GM18498 (cell line): ENCODE results near the gene DSTYK.
A peak's percentile ranks its signal among the peaks of the same experiment; 100 is the strongest.

ENCODE experiments used
- ATAC-seq: cut with Tn5 transposase; IDR thresholded peaks from one replicate; pipeline ENCODE4 v1.9.1; 2021; ENCODE audit warnings: mild to moderate bottlenecking, moderate library complexity; ENCODE audit not compliant: unreplicated experiment

Gene DSTYK

DNA sequence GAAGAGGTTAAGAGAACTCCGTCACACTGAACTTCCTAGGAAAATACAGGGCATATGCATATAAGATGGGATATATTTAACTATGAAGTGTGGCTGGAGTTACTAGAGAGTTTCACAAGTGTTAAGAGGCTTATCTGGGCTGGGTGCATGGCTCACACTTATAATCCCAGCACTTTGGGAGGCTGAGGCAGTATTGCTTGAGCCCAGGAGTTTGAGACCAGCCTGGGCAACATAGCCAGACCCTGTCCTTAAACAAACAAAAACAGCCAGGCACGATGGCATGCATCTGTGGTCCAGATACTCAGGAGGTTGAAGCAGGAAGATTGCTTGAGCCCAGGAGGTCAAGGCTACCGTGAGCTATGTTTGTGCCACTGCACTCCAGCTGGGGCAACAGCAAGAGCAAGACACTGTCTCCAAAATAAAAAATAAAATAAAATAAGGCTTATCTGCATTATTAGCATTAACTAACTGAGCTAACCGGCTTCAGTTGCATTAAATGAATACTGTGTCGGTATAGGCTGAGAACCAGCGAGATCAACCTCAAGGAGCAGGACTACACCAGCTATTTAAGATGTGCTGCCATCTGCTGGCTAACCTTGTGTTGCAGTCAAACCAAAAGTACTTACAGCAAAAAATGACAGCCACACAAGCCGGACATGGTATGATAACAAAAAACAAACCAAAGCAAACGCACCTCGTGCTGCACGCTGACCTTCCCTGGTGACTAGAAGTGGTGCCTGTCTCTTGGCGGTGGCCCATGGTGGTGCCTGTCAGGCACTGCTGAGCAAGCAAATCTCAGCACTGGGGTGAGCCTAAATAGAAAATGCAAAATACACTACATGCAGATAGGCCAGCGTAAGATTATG is 70.0 kb downstream of the DSTYK start:
- ATAC-seq: peak; percentile 65

DNA sequence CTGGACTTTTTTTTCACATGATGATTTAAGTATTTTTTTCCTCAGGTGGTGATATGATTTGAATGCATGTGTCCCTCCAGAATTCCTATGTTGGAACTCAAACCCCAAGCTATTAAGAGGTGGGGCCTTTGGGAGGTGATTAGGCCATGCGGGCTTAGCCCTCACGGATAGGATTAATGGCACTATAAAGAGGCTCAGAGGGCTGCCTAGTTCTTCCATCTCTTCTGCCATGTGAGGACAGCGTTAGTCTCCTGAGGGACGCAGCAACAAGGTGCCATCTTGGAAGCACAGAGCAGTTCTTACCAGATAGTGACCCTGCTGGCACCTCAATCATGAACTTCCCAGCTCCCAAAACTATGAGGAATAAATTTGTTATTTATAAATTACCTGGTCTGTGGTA is 71.4 kb downstream of the DSTYK start:
- no peak for ATAC-seq

DNA sequence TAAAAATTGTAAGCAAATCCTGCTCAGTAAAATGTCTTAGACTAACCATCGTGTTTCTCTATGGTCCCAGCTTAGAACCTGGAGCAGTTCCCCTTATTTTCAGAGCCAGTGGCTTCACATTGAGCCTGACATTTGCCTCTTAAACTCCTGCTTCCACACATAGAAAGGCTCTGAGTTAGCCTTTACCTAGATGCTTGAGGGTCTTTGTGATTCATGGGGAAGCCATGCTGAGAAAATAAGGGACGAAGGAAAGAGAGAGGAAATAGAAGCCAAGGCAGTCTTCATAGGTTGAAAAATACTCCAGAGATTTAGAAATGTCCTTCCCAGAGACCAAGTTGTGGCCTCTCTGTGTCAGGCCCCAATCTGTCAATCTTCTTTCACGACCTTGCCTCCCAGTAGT is 73.6 kb downstream of the DSTYK start:
- no peak for ATAC-seq

DNA sequence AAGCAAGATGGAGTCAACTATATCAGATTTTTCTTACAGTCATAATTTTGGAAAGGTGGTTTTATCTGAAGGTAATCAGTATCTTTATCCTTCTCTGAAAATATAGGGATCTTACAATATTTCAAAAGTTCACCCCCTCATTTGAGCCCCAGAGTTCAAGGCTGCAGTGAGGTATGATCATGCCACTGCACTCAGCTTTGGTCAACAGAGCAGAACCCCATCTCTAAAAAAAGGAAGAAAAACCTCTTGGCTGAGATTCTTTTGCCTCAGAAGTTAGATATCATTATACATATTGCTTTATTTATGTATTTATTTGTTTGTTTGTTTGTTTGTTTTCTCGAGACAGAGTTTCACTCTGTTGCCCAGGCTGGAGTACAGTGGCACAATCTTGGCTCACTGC is 78.2 kb downstream of the DSTYK start:
- no peak for ATAC-seq

DNA sequence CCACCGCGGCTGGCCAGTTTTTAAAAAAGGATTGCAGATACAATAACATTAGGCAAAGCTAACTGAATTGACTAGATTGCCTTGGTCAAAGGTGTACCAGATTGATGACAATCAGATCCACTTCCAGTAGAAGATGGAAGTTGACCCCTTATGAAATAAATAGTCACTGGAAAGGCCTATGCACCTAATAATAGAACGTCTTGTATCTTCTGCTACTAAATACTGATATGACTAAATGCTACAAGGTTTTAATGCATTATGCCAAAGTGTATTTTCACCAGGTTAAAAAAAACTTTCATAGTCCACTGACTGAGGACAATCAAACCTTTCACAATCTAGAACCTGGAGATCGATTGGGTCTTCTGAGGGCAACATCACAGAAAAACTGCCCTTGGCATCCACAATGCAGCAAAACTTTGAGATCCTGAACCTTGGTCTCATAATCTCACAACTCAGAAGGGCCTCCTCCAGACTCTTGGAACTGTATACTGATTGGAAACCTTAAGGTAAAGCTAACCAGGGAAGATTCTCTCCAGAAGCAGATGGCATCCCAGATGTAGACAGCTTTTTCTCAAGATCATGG is 82.0 kb downstream of the DSTYK start:
- no peak for ATAC-seq

DNA sequence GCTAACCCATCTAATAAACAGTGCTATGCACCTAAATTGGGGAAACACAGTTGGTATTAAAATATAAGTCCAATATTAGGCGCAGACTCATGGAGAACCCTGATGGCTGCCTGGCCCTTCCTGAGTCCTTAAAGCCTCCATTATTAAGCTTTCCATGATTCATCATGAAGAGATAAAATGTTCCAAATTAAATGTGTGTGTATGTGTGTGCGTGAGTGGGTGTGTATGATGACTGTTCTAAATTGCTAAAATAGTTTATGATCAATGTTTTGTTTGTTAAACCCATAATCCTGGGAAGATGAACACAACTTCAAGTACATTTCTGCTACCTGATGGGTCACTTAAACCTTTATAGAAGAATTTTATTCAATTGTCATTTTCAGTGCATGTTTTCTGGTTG is 83.5 kb downstream of the DSTYK start:
- ATAC-seq: no peak

DNA sequence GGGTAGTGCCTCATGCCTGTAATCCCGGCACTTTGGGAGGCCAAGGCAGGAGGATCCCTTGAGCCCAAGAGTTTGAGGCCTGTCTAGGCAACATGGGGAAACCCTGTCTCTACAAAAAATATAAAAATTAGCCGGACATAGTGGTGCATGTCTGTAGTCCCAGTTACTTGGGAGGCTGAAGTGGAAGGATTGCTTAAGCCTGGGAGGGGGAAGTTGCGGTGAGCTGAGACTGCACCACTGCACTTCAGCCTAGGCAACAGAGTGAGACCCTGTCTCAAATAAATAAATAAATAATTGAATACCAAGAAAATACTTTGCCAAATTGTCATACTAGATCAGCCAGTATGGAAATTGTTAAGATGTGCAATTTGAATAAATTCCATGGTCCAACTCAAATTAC is 83.9 kb downstream of the DSTYK start:
- ATAC-seq: no peak

DNA sequence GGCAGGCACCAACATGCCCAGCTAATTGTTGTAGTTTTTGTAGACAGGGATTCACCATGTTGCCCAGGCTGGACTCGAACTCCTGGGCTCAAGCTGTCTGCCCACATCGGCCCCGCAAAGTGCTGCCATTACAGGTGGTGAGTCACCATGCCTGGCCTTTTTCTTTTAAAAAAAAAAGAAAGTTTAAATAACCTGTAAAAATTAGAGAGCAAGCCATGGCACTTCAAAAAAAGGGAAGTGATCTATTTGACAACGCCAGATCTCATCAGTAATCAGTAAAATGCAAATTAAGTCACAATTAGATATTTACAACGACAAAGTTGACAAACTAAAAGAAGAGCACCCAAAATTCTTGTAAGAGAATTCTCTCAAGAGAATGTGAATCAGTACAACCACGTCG is 86.8 kb downstream of the DSTYK start:
- ATAC-seq: no peak

DNA sequence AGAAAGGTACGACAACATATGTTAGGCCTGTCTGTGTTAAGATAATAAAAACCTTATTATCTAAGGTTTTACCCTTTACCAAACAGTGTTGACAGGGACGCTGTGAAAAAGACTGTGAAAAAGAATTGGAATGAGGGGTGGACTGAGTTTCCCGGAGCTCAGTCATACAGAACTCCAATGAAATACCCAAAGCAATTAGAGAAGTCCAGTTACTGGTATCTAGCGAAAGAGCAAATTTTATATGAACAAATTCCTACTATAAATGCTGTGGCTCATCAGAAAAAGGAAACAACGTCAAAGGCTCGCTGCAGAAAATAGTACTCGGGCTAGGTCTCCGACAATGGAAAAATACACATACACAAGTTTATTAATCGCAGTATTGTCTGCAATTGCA is 89.0 kb downstream of the DSTYK start:
- ATAC-seq: peak; percentile 13

DNA sequence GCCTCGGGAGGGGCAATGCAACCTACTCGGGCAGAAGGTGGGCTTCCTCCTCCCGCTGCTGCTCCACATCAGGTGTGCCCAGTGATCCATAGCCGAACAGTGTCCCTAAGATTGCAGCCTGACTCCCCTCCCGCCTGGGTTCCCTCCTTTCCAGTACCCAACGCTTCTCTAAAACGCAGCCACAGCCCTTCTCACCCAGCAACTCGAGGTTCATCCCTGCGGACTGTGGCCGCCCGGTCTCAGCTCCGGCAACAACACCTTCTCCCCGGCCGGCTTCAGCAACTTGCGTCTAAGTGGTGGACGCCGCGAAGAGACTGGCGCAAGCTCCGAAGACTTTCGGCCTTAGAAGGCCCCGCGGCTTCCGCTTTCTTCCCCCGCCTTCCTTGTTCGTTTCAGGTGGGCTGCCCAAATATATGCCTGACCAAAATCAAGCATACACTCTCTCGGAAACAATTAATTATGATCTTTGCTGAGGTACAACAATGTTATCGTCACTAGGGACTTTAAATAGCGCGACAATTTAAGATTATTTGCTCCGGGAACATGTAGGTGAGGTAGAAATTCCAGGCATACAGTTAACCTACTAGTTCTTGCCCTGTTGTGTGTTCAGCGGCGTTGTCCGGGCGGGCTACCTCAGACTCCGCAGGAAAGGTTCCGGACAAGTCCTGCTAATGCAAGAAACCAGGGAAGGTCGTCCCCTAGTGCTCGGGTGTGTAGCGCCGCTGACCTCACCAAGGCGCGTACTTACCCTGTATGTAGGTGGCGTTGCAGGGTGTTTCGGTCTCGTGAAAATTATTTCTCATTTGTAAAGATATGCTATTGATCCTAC is 89.6 kb downstream of the DSTYK start, which contains the start of gene RBBP5:
TSS of gene RBBP5 (minus strand) at position 319 of the 829 bp plus-strand sequence. CDS start at position 214, 105 bp downstream.
- ATAC-seq: peak; percentile 91

DNA sequence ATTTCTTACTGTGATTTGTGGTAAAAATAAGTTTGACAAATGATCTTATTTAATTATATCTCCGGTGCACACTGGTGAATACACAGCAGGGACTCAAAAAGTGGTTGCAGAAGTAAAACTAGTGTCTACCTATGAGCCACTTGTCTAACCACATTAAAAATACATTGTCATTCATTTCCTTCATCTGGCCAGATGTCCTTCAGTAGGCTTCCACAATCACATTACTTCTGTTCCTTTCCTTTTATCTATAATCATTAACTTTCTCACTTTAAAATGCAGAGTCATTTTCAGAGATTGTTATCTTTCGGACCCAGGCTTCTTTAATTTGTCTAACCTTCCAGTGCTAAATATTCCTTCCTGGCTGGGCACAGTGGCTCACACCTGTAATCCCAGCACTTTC is 92.8 kb downstream of the DSTYK start:
- ATAC-seq: no peak

DNA sequence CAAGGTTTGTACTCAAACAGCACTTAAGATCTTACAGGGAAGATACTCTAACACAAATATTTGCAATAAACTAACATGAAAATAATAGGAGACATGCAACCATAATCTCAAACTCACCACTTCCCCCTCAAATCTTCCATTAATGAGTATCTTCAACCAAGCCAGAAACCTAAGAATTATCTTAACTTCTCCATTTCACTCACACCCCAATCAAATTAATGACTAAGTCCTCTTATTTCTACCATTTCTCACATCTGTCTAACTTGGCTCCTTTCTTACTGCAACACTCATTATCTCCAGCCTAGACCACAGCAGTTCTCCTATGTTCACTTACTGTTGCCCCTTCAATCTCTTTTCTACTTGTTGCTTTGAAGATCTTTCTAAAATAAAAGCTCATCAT is 100.1 kb downstream of the DSTYK start:
- ATAC-seq: no peak

DNA sequence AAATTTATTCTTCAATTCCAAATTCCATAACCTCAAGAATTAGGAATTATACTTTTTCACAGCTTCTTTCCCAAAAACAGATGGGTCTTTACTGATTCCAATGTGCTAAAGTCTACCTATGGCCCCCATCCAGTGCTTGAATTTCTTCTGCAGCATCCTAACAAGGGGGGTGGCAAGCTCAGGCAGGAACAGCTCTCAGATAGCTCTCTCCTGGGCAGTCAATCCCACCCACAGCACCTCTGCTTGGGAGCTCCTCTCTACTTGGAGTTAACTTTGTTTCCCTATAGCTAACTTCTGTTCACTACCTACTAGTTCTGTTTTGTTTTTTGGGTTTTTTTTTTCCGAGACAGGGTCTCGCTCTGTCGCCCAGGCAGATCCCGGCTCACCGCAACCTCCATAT is 101.8 kb downstream of the DSTYK start:
- no peak for ATAC-seq

DNA sequence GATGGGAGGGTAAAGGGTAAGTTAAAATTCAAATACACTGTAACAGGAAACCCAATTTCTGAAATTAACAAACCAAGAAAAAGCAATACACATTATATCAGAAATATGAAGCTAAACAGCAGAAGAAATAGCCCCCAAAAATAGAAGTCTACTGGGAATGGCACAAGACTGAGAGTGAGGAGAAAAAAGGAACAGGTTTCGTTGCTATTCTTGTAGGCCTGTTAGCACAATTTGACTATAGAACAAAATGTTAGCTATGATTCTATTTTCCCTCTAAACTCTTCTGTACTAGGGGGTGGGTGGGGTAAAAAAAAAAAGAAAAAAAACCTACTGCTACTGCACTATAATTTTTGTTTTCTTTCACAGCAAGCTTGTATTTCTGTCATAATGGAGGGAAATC is 102.2 kb downstream of the DSTYK start:
- no peak for ATAC-seq

DNA sequence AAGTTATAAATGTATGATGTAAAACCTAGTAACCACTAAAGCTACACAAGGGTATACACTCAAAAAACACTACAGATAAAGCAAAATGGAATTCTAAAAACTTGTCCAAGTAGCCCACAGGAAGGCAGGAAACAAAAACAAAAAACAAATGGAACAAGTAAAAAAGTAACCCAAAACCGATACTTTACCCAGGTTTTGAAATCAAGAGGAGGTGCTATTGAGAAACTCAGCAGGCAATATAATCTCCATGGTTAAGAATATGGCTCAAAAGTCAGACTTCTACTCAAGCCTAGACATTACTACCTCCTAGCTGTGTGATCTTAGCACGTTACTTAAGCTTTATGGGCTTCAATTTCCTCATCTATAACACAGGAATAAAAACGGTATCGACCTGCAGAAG is 103.0 kb downstream of the DSTYK start:
- ATAC-seq: no peak

DNA sequence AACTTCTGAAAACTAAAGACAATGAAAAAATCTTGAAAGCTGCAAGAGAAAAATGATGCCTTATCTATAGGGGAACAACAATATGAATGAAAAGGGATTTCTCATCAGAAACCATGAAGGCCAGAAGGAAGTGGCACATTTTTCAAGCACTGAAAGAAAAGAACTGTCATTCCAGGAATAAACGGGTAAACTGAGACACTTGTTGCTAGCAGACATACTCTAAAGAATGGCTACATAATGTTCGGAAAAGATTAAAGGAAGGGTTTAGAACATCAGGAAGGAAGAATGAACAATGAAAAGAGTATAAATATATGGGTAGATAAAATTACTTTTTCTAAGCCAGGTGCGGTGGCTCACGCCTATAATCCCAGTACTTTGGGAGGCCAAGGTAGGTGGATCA is 104.2 kb downstream of the DSTYK start:
- no peak for ATAC-seq

DNA sequence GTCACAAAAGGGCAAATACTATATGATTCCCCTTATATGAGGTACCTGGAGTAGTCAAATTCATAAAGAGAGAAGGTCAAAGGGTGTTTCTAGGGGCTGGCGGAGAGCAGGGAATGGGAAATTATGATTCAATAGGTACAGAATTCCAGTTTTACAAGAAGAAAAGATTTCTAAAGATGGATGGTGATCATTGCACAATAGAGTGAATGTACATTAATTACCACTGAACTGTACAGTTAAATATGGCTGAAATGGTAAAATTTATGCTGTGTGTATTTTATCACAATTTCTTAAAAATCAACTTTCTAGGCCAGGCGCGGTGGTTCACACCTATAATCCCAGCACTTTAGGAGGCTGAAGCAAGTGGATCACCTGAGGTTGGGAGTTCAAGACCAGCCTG is 109.1 kb downstream of the DSTYK start:
- ATAC-seq: no peak

DNA sequence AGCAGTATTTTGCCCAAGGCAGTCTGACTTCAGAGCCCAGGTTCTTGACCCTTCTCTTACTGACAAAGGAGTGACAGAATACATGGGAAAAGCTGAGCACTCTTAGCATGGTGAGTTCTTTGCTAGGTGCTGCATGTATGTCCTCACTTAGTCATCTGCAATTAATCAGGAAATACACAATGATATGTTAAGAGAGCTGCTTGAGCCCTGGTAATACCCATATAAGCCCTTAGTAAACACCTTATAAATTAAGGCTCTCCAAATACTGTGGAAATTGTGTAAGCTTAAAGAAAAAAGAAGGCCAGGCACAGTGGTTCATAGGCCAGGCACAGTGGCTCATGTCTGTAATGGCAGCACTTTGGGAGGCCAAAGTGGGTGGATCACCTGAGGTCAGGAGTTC is 113.3 kb downstream of the DSTYK start:
- no peak for ATAC-seq

DNA sequence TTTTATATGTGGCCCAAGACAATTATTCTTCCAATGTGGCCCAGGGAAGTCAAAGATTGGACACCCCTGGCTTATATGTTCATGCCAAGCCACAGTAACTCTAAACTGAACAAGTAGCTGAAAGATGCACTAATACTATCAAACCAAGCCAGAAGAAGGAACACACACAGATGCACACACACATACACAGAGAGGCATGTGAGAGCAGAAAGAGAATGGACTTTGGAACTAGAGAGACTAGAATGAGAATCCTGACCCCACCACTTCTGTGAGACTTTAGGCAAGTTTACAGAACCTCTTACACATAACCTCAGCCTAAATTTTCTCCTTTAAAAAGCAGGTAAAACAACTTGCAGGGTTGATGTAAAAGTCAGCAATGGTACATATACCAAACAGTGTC is 116.1 kb downstream of the DSTYK start:
- no peak for ATAC-seq
